ENCODE data around the gene ANKRD37.

Gene ANKRD37

GRCh38 chr4:185379326-185380295 lies 17.0 kb upstream of the ANKRD37 start:
- DNase-seq (ENCODE audit: low read depth in 2 of 3, low spot score in 2 of 3), result no peak

GRCh38 chr4:185380320-185380719 lies 16.3 kb upstream of the ANKRD37 start:
- DNase-seq (ENCODE audit: low read depth in 2 of 3, low spot score in 2 of 3), result no peak

DNA sequence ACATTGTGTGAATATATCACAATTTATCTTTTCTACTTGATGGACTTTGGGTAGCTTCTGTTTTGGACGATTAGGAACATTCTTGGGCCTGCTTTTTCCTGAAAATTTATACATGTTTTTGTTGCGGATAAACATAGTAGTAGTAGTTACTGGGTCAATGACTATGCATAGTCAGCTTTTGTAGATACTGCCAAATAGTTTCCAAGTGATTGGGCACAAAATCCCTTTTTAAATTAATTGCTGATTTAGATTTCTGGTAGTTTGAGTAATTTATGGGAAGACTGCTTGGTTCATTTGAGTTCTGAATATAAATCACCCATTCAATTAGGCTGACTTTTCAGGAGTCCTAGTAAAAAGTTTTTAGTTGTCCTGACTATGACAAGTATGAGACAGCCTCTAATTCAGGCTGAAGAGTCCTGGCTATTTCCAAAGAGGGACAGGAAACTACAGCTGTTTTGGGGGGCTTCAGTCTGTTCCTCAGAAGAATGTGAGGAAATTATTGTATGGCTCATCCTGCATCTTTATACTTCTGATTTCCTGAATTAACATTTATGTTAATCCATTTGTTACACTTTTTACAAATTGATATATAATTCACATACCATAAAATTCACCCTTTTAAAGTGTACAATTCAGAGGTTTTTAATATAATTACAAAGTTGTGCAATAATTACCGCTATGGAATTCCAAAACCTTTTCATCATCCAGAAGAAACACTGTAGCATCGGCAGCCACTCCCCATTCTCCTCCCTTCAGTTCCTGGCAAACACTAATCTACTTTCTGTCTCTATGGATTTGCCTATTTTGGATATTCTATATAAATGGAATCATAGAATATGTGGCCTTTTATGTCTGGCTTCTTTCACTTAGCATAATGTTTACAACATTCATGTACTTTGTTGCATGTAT lies 15.1 kb upstream of the ANKRD37 start:
- no peak for DNase-seq (ENCODE audit: low read depth in 2 of 3, low spot score in 2 of 3)

DNA sequence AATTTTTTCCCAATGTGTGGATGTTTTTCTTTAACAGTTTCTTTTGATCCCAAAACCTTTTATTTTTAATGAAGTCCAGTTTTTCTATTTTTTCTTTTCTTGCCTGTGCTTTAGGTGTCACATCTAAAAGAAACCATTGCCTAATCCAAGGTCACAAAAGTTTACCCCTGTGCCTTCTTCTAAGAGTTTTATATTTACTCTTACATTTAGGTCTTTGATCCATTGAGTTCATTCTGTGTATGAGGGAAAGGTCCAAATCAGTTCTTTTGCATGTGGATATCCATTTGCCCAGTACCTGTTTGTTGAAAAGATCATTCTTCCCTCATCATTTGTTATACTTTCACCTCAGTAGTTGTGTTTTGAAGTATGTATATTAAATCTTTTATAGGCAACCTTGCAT lies 13.9 kb upstream of the ANKRD37 start:
- DNase-seq (ENCODE audit: low read depth in 2 of 3, low spot score in 2 of 3), result no peak

DNA sequence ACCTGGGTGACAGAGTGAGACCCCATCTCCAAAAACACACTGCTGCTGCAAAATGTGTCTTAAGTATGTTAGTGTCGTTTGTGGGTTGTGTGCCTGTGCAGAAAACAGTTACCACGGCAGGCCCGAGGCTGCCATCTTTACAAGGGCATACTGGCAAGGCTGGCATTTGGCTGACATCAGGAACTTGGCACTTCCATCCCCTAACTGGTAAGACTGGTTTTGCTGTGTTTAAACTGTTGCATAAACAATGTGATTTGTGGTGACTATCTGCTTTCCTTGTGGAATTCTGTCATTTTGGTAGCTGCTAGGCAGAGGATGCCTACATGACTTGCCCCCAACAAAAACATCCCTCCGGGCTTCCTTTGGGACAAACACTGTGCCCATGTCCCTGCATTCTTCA lies 13.2 kb upstream of the ANKRD37 start:
- no peak for DNase-seq (ENCODE audit: low read depth in 2 of 3, low spot score in 2 of 3)

DNA sequence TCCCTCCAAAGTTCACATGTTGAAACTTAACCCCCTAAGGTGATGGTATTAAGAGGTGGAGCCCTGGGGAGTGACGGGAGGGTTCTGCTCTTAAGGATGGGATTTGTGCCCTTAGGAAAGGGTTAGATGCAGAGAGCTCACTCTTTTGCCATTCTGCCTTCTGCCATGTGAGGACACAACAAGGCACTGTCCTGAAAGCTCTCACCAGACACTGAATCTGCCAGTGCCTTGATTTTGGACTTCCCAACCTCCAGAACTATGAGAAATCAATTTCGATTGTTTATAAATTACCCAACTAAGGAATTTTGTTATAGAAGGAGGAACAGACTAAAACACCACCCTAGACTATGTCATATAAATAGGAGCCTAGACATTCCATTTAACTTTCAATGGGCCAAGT lies 12.6 kb upstream of the ANKRD37 start:
- DNase-seq (ENCODE audit: low read depth in 2 of 3, low spot score in 2 of 3), result no peak

DNA sequence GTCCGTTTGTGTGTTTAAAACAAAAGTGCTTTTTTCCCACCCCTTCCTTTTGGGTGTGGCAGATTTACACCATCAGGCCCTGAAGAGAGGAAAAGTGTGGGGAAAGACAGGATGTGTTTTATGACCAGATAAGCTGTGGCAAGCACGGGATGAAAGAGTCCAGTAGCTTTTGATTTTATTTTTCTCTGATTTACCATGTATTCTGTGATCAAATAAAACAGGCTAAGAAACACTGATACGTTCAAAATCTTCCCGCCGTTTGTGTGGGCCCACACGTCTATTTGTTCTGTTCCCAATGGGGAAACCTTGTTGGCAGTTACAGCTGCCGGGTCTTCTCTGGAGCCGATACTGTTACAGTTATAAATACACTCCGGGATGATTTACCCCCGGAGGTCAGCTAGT lies 11.7 kb upstream of the ANKRD37 start:
- DNase-seq (ENCODE audit: low read depth in 2 of 3, low spot score in 2 of 3), result no peak

- DNase-seq (ENCODE audit: low read depth in 2 of 3, low spot score in 2 of 3), result no peak
Observed at GRCh38 chr4:185387957-185388356, 8.7 kb upstream of the ANKRD37 start.

DNA sequence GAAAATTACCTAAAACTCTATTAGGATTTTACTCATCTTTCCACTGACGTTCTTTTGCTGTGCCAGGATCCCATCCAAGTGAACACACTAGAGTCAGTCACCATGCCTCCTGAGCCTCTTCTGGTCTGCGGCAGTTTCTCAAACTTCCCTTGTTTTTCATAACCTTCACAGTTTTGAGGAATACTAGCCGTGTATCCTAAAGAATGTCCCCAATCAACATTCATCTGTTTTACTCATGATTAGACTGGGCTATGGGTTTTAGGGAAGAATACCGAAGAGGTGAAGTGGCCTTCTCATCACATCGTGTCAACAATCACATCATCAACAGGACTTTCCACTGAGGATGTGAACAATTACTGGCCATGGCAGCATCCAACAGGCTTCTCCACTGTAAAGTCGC lies 5.7 kb upstream of the ANKRD37 start:
- no peak for DNase-seq (ENCODE audit: low read depth in 2 of 3, low spot score in 2 of 3)

DNA sequence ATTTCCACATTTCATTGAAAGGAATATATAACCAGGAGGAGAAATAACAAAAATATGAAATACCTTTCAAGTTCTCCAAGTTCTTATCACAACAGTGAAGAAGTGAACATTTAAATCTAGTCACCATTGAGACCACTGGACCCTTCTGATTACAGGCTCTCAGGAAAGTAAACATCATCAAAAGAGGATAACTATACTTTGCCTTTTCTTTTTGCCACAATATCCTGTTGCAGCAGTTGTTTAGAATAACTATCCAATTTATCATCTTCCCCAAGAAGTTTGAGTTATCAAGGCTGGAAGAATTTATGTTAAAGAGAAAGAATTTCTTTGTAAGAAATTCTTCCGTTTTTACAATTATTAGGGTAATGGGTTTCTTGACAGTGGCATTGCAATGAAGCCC lies 4.5 kb upstream of the ANKRD37 start:
- DNase-seq (ENCODE audit: low read depth in 2 of 3, low spot score in 2 of 3), result no peak

DNA sequence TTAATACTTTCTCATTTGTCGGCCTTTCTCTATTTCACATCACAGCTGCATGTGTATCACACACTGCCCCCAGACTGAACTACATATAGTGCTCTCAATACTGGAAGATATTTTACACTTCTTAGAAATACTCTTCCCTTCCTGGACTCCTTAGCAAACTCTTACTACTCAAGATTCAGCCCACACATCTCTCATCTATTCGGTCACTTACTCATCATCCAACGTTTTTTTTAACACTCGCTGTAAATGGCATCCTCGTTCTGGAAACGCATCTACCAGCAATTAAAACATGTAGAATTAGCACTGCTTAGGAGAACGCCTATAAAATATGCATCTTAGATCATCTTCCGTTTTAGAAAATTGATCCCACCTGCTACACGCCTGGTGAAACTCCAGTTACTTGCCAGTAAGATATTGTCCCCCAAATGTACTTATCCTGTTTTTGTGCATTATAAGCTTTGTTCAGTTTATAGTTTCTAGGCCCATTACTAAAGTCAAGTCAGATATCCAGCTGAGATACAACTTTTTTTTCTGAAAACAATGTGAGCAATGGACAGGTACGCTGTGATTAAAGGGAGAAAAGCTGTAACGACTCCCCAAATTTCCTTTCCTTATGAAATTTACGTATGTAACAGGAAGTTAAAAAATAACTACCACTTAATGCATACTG lies 1.9 kb upstream of the ANKRD37 start:
- DNase-seq (ENCODE audit: low read depth in 2 of 3, low spot score in 2 of 3), result no peak

DNA sequence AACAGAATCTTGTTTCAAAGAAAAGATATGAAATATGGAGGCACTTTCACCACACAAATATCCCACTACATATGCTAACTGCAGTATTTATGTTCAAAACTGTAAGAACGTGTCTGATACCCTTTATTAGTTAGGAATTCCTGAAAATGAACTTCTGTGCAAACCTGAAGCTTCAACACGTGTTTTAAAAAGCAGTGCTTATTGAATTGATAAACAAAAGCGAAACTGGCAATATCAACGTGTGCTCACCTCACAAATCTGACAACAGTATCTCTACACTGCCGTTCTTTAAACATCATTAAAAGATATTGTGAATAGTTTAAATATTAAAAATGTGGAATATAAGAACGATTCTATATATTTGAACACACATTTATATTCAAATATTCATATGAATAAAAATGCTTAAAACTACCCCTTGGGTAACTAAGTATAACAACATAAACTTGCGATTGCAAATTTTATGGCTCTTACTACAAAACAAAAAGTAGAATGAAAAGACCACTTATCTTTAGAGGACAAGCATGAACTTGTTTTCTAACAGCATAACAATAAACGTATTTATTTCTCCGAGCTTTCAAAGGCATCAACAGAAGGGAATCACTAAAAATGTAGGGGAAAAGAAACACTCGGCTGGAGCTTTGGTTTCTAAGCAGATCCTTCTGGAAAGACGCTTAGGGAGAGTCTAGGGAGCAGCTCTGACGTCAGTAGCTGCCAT lies 1.2 kb upstream of the ANKRD37 start, which contains the start of gene LRP2BP:
Gene LRP2BP (minus strand): TSS at position 687 of the 718 bp plus-strand sequence. CDS start 17,738 bp downstream, outside the sequence.
- no peak for DNase-seq (ENCODE audit: low read depth in 2 of 3, low spot score in 2 of 3)

GRCh38 chr4:185395956-185396723 lies 501 bp upstream of the ANKRD37 start:
- peak; percentile 85 to 98 (median 93) for DNase-seq (ENCODE audit: low read depth in 2 of 3, low spot score in 2 of 3)

GRCh38 chr4:185398618-185399017 lies 2.0 kb downstream of the ANKRD37 start:
- no peak for DNase-seq (ENCODE audit: low read depth in 2 of 3, low spot score in 2 of 3)

GRCh38 chr4:185399466-185399865 lies 2.8 kb downstream of the ANKRD37 start:
- no peak for DNase-seq (ENCODE audit: low read depth in 2 of 3, low spot score in 2 of 3)

DNA sequence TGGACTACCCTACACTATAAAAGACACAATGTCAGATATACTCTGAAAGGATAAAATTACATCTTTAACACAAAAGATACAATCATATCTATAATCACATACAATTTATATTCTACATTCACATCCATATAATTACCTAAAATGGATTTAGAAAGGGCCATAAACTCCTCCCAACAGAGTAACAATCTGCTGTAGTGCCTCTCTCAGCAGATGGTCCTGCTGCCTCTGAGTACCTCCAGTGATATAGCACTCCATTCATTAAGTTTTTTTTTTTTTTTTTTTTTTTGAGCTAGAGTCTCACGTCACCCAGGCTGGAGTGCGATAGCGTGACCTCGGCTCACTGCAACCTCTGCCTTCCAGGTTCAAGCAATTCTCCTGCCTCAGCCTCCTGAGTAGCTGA lies 7.4 kb downstream of the ANKRD37 start:
- no peak for DNase-seq (ENCODE audit: low read depth in 2 of 3, low spot score in 2 of 3)

DNA sequence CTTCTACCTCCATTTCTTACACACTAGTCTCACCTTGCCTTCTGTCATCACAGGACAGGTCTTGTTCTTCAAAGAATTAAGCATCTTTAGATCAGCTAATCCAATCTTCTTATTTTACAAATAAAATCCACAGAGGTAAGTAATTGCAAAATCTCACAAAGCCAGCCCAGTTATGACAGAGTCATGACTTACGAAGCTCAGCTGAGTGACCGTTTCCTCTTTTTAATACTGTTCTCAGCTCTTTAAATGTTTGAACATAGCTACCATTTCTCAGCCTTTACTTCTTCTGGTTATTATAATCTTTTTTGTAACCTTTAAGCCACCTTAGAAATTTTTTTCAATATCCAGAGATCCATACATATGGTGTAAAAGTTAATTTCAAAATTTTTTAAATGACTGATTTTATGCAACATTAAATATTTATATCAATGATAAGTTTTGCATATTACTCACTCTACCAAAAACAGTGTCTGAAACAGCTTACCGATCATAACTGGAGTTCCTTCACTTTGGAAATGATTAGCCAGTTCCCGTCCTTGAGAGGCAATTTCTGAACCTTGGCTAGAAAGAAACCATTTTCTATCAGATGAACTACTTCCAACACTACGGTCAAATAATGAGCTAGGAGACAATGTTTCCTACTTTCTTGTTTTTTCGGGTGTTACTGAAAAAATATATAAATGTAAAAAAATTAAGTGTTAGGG lies 8.8 kb downstream of the ANKRD37 start:
- no peak for DNase-seq (ENCODE audit: low read depth in 2 of 3, low spot score in 2 of 3)

DNA sequence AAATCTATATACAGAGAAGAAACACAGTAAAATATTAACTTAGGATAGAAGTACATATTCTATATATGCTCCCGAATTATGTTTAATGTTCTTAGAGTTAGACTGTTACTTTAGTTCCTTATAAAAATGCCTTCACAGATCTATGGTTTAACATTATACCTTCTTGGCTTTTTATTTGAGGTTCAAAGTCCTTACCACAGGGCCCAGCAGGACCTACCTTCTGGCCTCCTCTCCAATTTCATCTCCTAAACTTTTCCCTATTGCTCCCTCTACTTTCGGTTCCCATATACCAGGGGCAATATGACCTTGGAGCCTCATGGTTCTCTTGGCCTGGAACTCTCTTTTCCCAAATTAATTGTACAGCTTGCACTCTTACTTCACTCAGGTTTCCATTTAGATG lies 11.8 kb downstream of the ANKRD37 start:
- DNase-seq (ENCODE audit: low read depth in 2 of 3, low spot score in 2 of 3), result no peak

GRCh38 chr4:185411849-185412248 lies 15.2 kb downstream of the ANKRD37 start:
- no peak for DNase-seq (ENCODE audit: low read depth in 2 of 3, low spot score in 2 of 3)
